Measurements from ENCODE around the gene TULP4. TPM values are rescaled to one million over a fixed set of nuclear protein-coding genes. Genes with fewer than 3 reads are reported as not detected.

TULP4 gene
- total RNA-seq, 2 donors from 2014 or later, result 140 to 199 TPM

GRCh38 chr6:158312672-158313397 is 570 bp downstream of the TULP4 start:
- H3K27me3 ChIP-seq, result no peaks in the 10 kb centered on the region
- no peak overlapping the region for H3K27ac ChIP-seq
- peaks cover 0 to 9% of the 10 kb centered on the region in 2 donors for H3K9me3 ChIP-seq
- DNase-seq (ENCODE audit: low spot score), result no peak
- H3K4me1 ChIP-seq, result no peaks in the 10 kb centered on the region
- no peak for TF ChIP-seq CTCF (IDR thresholded peaks at IDR 0.05)
- peaks cover 10% of the 10 kb centered on the region for H3K36me3 ChIP-seq
- no peak overlapping the region for H3K4me3 ChIP-seq

GRCh38 chr6:158313989-158314388 is 1.7 kb downstream of the TULP4 start:
- H3K9me3 ChIP-seq, result peaks cover 0 to 9% of the 10 kb centered on the region in 2 donors
- H3K4me1 ChIP-seq, result no peaks in the 10 kb centered on the region
- no peak overlapping the region for H3K27ac ChIP-seq
- DNase-seq (ENCODE audit: low spot score), result no peak
- H3K4me3 ChIP-seq, result no peak overlapping the region
- peaks cover 10% of the 10 kb centered on the region for H3K36me3 ChIP-seq
- no peak for TF ChIP-seq CTCF (IDR thresholded peaks at IDR 0.05)
- H3K27me3 ChIP-seq, result no peaks in the 10 kb centered on the region

- Histone ChIP-seq H3K27ac (no peak overlapping the region), H3K9me3 (peaks cover 0 to 9% of the 10 kb centered on the region in 2 donors), H3K27me3 (no peaks in the 10 kb centered on the region), H3K4me1 (no peaks in the 10 kb centered on the region), H3K4me3 (no peak overlapping the region), H3K36me3 (peaks cover 10% of the 10 kb centered on the region)
- TF ChIP-seq CTCF (IDR thresholded peaks at IDR 0.05), result no peak
- DNase-seq (ENCODE audit: low spot score), result no peak
These were observed 2.5 kb downstream of the TULP4 start for GRCh38 chr6:158314737-158315136.

- Histone ChIP-seq H3K36me3 (peaks cover 10% of the 10 kb centered on the region), H3K4me1 (no peaks in the 10 kb centered on the region), H3K9me3 (peaks cover 0 to 9% of the 10 kb centered on the region in 2 donors), H3K27ac (no peak overlapping the region), H3K27me3 (no peaks in the 10 kb centered on the region), H3K4me3 (no peak overlapping the region)
- DNase-seq (ENCODE audit: low spot score), result no peak
- no peak for TF ChIP-seq CTCF (IDR thresholded peaks at IDR 0.05)
These were observed 3.8 kb downstream of the TULP4 start for GRCh38 chr6:158316022-158316421.

- Histone ChIP-seq H3K27me3 (no peaks in the 10 kb centered on the region), H3K4me3 (no peak overlapping the region), H3K4me1 (peaks cover 0 to 23% of the 10 kb centered on the region in 2 donors), H3K27ac (no peak overlapping the region), H3K9me3 (no peaks in the 10 kb centered on the region), H3K36me3 (no peaks in the 10 kb centered on the region)
- TF ChIP-seq CTCF (IDR thresholded peaks at IDR 0.05), result no peak
- DNase-seq (ENCODE audit: low spot score), result no peak
These were observed 9.7 kb downstream of the TULP4 start for GRCh38 chr6:158321960-158322359.

GRCh38 chr6:158322400-158322723 is 10.1 kb downstream of the TULP4 start:
- no peak overlapping the region for H3K27ac ChIP-seq
- no peak for DNase-seq (ENCODE audit: low spot score)
- H3K4me1 ChIP-seq, result peaks cover 0 to 23% of the 10 kb centered on the region in 2 donors
- no peak for TF ChIP-seq CTCF (IDR thresholded peaks at IDR 0.05)
- H3K4me3 ChIP-seq, result no peak overlapping the region
- no peaks in the 10 kb centered on the region for H3K27me3 ChIP-seq
- H3K9me3 ChIP-seq, result no peaks in the 10 kb centered on the region
- no peaks in the 10 kb centered on the region for H3K36me3 ChIP-seq

Data from right atrium auricular region (tissue), 2 donors.